Esophagus squamous epithelium (tissue), 4 donors: ENCODE data around the gene SYT8.

Experiments
- CTCF ChIP-seq, 6 experiments: fragments of 450-650 bp in 4 of 6; fragments of 200-600 bp in 2 of 6; sonication (generic) in 2 of 6; IDR thresholded peaks; one replicate each; pipeline ENCODE4 v1.5.1; 2016 to 2019; ENCODE audit warnings: antibody characterized with exemption in 6 of 6, mild to moderate bottlenecking in 4 of 6, moderate library complexity in 4 of 6
- POLR2A ChIP-seq, 4 donors: fragments of 450-650 bp; IDR thresholded peaks; one replicate each; pipeline ENCODE4 v1.6.1; 2017; ENCODE audit warnings: antibody characterized with exemption in 4 of 4, mild to moderate bottlenecking in 4 of 4, moderate library complexity in 3 of 4

- TF ChIP-seq CTCF (IDR thresholded peaks at IDR 0.05) (no peak), POLR2A (IDR thresholded peaks at IDR 0.05) (no peak)
These were observed 24.2 kb downstream of the SYT8 start for GRCh38 chr11:1859004-1859403.
